Endothelial cell of umbilical vein (primary cell): Measurements from ENCODE around the gene DMWD. TPM values are rescaled to one million over a fixed set of nuclear protein-coding genes. Genes with fewer than 3 reads are reported as not detected.

ENCODE experiments used
- BruUV-seq: library from RNA; stranded (reverse); fragments of 400-500 nt; replicated peaks from 2 replicates; lab custom pipeline; 2021; lab: Mats Ljungman, UMichigan
- CTCF ChIA-PET: fragments of 300-600, 350-600 bp; sonication (Branson Sonifier 250); formaldehyde crosslinking; loops from one replicate; lab custom pipeline; 2021; ENCODE audit warnings: antibody characterized with exemption, inconsistent platforms; lab: Charles Lee
- POLR2A ChIA-PET: fragments of 300-600, 350-600 bp; sonication (Branson Sonifier 250); formaldehyde crosslinking; loops from one replicate; lab custom pipeline; 2021; ENCODE audit warnings: antibody characterized with exemption, inconsistent platforms; lab: Charles Lee
- DNase-seq: peaks from one replicate; pipeline ENCODE4 v3.0.0-alpha.2; 2011; ENCODE audit warnings: low read depth, low spot score
- FAIRE-seq: peaks from 2 replicates; lab custom pipeline; 2011; peaks lifted over from hg19 to GRCh38; lab: Jason Lieb, UNC
- H2AFZ ChIP-seq: 2 replicates; pipeline ENCODE4 v1.6.0; 2012; ENCODE audit warnings: low read depth, low read length, control low read depth, inconsistent platforms
- H3K27ac ChIP-seq: 2 replicates; pipeline ENCODE4 v1.5.1; 2011; ENCODE audit warnings: low read depth, mild to moderate bottlenecking, control low read depth, low read length, moderate library complexity; ENCODE audit not compliant: insufficient read depth
- H3K27me3 ChIP-seq, 2 experiments: 2 replicates each; pipeline versions ENCODE4 v1.6.0 to v1.6.1; 2011; ENCODE audit warnings: low read length in 2 of 2, mixed read lengths in 1 of 2; ENCODE audit not compliant: control insufficient read depth in 2 of 2, insufficient read depth in 2 of 2
- H3K36me3 ChIP-seq, 2 experiments: 2 replicates in 1 of 2; 3 replicates in 1 of 2; pipeline ENCODE4 v1.5.1; 2011; ENCODE audit warnings: low read length in 2 of 2, mild to moderate bottlenecking in 1 of 2, moderate library complexity in 1 of 2; ENCODE audit not compliant: control insufficient read depth in 2 of 2, insufficient read depth in 2 of 2; ENCODE audit errors: extremely low read depth in 1 of 2
- H3K4me1 ChIP-seq: 3 replicates; pipeline ENCODE4 v1.5.1; 2011; ENCODE audit warnings: mild to moderate bottlenecking, low read length; ENCODE audit not compliant: control insufficient read depth, insufficient read depth; ENCODE audit errors: extremely low read depth
- H3K4me2 ChIP-seq: 2 replicates; pipeline ENCODE4 v1.6.1; 2011; ENCODE audit warnings: low read length, control low read depth, mixed read lengths; ENCODE audit not compliant: insufficient read depth
- H3K4me3 ChIP-seq, 3 experiments: fragments of 200-600 bp in 1 of 3; sonication (generic), shearing (Covaris generic) in 1 of 3; replicated peaks in 1 of 3; 2 replicates each; pipeline ENCODE4 v1.5.1; 2011 to 2016; ENCODE audit warnings: control low read depth in 3 of 3, low read length in 3 of 3, mild to moderate bottlenecking in 2 of 3, inconsistent platforms in 1 of 3, low read depth in 1 of 3, moderate library complexity in 1 of 3; ENCODE audit not compliant: insufficient read depth in 1 of 3
- H3K79me2 ChIP-seq: 2 replicates; pipeline ENCODE4 v1.6.0; 2012; ENCODE audit warnings: low read length, inconsistent platforms; ENCODE audit not compliant: control insufficient read depth, insufficient read depth
- H3K9ac ChIP-seq: replicated peaks from 2 replicates; pipeline ENCODE3; 2011; ENCODE audit warnings: low read length, control low read depth; ENCODE audit not compliant: insufficient read depth; ENCODE audit errors: extremely low read depth
- H3K9me1 ChIP-seq: replicated peaks from 3 replicates; pipeline ENCODE4 v1.6.0; 2011; ENCODE audit warnings: mild to moderate bottlenecking, low read length; ENCODE audit not compliant: control insufficient read depth, insufficient read depth; ENCODE audit errors: extremely low read depth
- H3K9me3 ChIP-seq: replicated peaks from 2 replicates; pipeline ENCODE4 v1.5.1; 2012; ENCODE audit warnings: low read length, inconsistent platforms; ENCODE audit not compliant: control insufficient read depth, insufficient read depth
- H4K20me1 ChIP-seq: replicated peaks from 2 replicates; pipeline ENCODE3; 2011; ENCODE audit warnings: mild to moderate bottlenecking, low read length; ENCODE audit not compliant: control insufficient read depth, insufficient read depth; ENCODE audit errors: extremely low read depth
- CTCF ChIP-seq, 2 donors: IDR thresholded peaks; 1 replicate in 1 of 2; 2 replicates in 1 of 2; pipeline ENCODE4 v1.5.1; 2011; ENCODE audit warnings: low read length in 2 of 2, mild to moderate bottlenecking in 2 of 2, moderate library complexity in 2 of 2, control low read depth in 1 of 2, inconsistent platforms in 1 of 2, low read depth in 1 of 2; ENCODE audit not compliant: insufficient read depth in 1 of 2; ENCODE audit errors: extremely low read depth in 1 of 2
- EZH2 ChIP-seq: IDR thresholded peaks from 2 replicates; pipeline ENCODE4 v1.6.1; 2012; ENCODE audit warnings: borderline replicate concordance, low read depth, mild to moderate bottlenecking, moderate library complexity, low read length, inconsistent platforms; ENCODE audit not compliant: severe bottlenecking
- FOS ChIP-seq: IDR thresholded peaks from 2 replicates; pipeline ENCODE4 v1.6.1; 2011; ENCODE audit warnings: mild to moderate bottlenecking, low read length, moderate library complexity, borderline replicate concordance; ENCODE audit not compliant: insufficient read depth
- GATA2 ChIP-seq: IDR thresholded peaks from 2 replicates; pipeline ENCODE4 v1.7.0; 2011; ENCODE audit warnings: low read depth, mild to moderate bottlenecking, moderate library complexity, mixed read lengths, low read length; ENCODE audit not compliant: insufficient read length, insufficient read depth
- JUN ChIP-seq: IDR thresholded peaks from 2 replicates; pipeline ENCODE4 v1.6.1; 2011; ENCODE audit warnings: borderline replicate concordance, low read depth; ENCODE audit not compliant: insufficient read length, insufficient read depth
- MAX ChIP-seq: IDR thresholded peaks from 2 replicates; pipeline ENCODE4 v1.6.1; 2011; ENCODE audit not compliant: insufficient read depth, insufficient read length
- MYC ChIP-seq: IDR thresholded peaks from one replicate; pipeline ENCODE4 v1.6.1; 2011; ENCODE audit warnings: mild to moderate bottlenecking, low read depth, low read length
- POLR2A ChIP-seq: IDR thresholded peaks from 2 replicates; pipeline ENCODE4 v1.6.1; 2012; ENCODE audit warnings: low read depth, mild to moderate bottlenecking, control low read depth, low read length
- POLR2AphosphoS5 ChIP-seq: IDR thresholded peaks from 2 replicates; pipeline ENCODE4 v1.6.1; 2012; ENCODE audit warnings: low read depth, mild to moderate bottlenecking, control low read depth, low read length, moderate library complexity; ENCODE audit not compliant: insufficient read depth
- dilution Hi-C: fragments of 300-500 bp; cut with MboI; formaldehyde crosslinking; loops from one replicate; pipeline ENCODE4 v1.15.0; 2019; ENCODE audit warnings: low sequenced_read_pairs; ENCODE audit not compliant: extremely low pct_ligation_motif_present
- intact Hi-C: fragments of 100-400 bp; cut with micrococcal nuclease; formaldehyde crosslinking; loops from one replicate; pipeline ENCODE4 v1.10.0; 2022
- polyA plus RNA-seq, 4 experiments: library from polyadenylated mRNA; depleted of rRNA in 3 of 4; stranded (reverse) in 3 of 4; unstranded in 1 of 4; fragments of >200 nt; gene quantifications; 2 replicates each; pipeline versions ENCODE4 v1.2.1 to v1.2.3, GENCODE V29; 2011 to 2012; ENCODE audit warnings: missing spikeins in 1 of 4
- total RNA-seq: library from RNA; stranded (reverse); gene quantifications from 2 replicates; pipeline ENCODE4 v1.2.3, GENCODE V29; 2021

Gene DMWD
- total and polyA plus RNA-seq, 2 donors (not counting 3 experiments of a cell fraction or from before 2014, with no cell fraction given), result 36.9 to 81.1 TPM

GRCh38 chr19:45765702-45766295 lies 26.8 kb downstream of the DMWD start:
- H3K4me2 ChIP-seq, result no peak overlapping the region
- H3K9me3 ChIP-seq, result no peaks in the 10 kb centered on the region
- ChIA-PET CTCF (interaction anchor here (6.7 kb wide), 1 partner anchor 73 kb away, joined by 56 read pairs; the partner anchor contains the start of genes QPCTL and SNRPD2), POLR2A (no interaction called here)
- intact Hi-C loops (no loop called here), dilution Hi-C loops (no loop called here)
- H3K27ac ChIP-seq, result no peak overlapping the region
- H4K20me1 ChIP-seq, result no peaks in the 10 kb centered on the region
- no peak for DNase-seq
- H3K9ac ChIP-seq, result no peak overlapping the region
- FAIRE-seq, result no peak
- TF ChIP-seq EZH2 (no peak), CTCF (IDR thresholded peaks at IDR 0.05; ENCODE audit: extremely low read depth in 1 of 2, insufficient read depth in 1 of 2, low read depth in 1 of 2, low read length in 2 of 2) (no peak), JUN (no peak), MAX (no peak), POLR2A (no peak), FOS (no peak), MYC (no peak), GATA2 (no peak), POLR2AphosphoS5 (no peak)
- H3K4me3 ChIP-seq, result no peak overlapping the region
- H3K36me3 ChIP-seq, result no peaks in the 10 kb centered on the region
- BruUV-seq, result no TSS peak
- H2AFZ ChIP-seq, result no peak overlapping the region
- H3K4me1 ChIP-seq, result peaks cover 10% of the 10 kb centered on the region
- H3K9me1 ChIP-seq, result no peaks in the 10 kb centered on the region
- no peaks in the 10 kb centered on the region for H3K27me3 ChIP-seq
- peaks cover 2% of the 10 kb centered on the region for H3K79me2 ChIP-seq
